GM18526 (cell line): ENCODE results near the gene HDAC1.

Source experiments
- POLR2A ChIP-seq: IDR thresholded peaks from 3 replicates; pipeline ENCODE4 v1.6.1; 2011; ENCODE audit not compliant: insufficient read length; ENCODE audit errors: extremely low read depth

HDAC1 gene

DNA sequence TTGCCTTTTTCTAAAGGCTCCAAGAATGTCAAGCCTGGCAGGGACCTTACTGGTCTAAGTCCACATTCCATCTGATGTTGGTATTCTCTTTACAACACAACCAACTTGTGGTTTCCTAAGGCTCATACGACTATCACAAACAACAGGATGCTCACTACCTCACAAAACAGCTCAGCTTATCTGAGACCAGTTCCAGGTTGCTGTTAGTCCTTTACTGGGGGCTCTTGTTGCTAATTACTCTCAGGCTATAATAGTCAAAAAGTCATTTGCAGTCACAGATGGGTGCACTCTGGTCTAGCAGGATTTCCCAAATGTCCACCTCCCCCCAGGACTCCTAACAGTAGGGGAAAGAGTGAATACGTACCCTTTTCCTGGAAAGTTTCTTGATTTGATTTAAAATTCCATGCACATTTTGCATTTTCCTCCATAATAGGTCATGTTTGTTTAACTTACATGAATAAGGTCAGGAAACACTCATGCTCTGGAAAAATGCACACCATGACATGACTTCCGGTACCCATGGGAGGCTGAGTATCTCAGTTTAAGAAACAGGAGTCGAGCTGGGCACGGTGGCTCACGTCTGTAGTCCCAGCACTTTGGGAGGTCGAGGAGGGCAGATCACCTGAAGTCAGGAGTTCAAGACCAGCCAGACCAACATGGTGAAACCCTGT, 24.8 kb upstream of the HDAC1 start:
- no peak for TF ChIP-seq POLR2A

DNA sequence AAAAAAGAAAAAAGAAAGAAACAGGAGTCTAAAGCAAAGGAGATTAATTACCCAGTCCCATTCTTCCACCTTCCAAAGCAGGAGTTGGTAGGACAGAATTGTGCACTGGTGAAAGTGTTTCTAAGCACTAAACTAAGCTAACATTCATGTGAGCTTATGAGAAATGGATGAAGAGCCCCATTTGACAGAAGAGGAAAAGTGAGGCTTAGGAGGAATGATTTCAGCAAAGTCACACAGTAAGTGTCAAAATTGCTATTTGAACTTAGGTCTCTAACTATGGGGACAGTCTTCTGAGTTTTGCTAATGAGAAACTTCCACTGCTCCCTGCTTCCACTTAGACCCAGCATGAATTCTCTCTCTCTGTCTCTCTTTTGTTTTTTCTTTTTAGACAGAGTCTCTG, 22.1 kb upstream of the HDAC1 start:
- no peak for TF ChIP-seq POLR2A

DNA sequence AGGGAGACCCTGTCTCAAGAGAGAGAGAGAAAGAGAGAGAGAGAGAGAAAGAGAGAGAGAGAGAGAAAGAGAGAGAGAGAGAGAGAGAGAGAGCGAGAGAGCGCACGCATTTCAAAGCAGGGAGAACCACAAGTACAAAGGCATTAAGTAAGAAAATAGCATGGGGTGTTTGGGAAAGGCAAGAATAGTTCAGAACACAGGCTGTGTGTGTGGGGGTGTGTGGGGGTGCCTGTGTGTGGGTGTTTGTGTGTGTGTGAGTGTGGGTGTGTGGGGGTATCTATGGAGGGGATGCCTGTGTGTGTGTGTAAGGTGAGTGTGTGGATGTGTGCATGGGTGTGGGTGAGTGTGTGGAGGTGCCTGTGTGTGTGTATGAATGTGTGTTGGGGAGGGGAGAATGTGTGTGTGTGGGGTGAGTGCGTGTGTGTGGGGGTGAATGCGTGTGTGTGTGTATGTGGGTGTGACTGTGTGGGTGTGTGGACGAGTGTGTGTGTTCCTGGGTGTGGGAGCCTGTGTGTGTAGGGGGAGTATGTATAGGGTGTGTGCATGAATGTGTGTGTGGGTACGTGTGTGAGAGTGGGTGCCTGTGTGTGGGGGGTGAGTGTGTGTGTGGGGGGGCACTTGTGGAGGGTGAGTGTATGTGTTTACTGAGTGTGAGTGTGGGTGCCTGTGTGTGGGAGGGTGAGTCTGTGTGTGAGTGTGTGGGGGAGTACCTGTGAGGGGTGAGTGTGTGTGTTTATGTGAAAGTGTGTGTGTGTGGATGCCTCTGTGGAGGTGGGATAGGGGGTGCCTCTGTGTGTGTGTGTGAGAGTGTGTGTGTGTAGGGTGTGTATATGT, 19.1 kb upstream of the HDAC1 start:
- TF ChIP-seq POLR2A, result no peak

DNA sequence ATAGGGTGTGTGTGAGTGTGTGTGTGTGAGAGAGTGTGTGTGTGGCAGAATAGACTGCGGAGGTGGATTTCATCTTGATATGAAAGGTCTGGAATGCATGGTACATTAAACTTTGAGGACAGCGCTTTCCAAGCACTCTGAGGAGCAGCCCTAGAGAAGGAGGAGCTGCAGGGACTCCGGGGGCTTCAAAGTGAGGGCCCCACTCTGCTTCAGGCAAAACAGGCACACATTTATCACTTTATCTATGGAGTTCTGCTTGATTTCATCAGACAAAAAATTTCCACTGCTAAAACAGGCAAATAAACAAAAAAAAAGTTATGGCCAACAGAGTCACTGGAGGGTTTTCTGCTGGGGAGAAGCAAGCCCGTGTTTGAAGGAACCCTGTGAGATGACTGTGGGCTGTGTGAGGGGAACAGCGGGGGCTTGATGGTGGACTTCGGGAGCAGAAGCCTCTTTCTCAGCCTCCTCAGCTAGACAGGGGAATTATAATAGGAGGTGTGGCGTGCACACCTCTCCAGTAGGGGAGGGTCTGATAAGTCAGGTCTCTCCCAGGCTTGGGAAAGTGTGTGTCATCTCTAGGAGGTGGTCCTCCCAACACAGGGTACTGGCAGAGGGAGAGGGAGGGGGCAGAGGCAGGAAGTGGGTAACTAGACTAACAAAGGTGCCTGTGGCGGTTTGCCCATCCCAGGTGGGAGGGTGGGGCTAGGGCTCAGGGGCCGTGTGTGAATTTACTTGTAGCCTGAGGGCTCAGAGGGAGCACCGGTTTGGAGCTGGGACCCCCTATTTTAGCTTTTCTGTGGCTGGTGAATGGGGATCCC, 18.3 kb upstream of the HDAC1 start:
- TF ChIP-seq POLR2A, result no peak

DNA sequence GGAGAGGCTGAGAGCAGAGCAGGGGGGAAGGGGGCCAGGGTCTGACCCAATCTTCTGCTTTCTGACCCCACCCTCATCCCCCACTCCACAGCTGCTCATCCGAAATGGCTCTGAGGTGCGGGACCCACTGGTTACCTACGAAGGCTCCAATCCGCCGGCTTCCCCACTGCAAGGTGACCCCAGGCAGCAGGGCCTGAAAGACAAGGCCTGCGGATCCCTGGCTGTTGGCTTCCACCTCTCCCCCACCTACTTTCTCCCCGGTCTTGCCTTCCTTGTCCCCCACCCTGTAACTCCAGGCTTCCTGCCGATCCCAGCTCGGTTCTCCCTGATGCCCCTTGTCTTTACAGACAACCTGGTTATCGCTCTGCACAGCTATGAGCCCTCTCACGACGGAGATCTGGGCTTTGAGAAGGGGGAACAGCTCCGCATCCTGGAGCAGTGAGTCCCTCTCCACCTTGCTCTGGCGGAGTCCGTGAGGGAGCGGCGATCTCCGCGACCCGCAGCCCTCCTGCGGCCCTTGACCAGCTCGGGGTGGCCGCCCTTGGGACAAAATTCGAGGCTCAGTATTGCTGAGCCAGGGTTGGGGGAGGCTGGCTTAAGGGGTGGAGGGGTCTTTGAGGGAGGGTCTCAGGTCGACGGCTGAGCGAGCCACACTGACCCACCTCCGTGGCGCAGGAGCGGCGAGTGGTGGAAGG, 17.1 kb upstream of the HDAC1 start:
- no peak for TF ChIP-seq POLR2A

DNA sequence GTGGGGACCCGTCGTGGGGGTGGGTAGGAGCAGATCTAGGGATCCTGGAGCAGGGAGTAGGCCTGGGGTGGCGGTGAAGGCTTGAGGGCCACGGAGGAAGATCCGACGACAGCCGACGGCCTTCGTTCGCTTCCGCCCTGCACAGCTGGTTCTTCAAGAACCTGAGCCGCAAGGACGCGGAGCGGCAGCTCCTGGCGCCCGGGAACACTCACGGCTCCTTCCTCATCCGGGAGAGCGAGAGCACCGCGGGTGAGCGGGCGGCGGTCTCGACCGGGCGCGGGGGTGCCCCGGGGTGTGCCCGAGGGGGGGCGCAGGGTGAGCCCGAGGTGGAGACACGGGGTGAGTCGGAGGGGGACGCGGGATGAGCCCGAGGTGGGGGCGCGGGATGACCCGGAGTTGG, 16.5 kb upstream of the HDAC1 start:
- no peak for TF ChIP-seq POLR2A

DNA sequence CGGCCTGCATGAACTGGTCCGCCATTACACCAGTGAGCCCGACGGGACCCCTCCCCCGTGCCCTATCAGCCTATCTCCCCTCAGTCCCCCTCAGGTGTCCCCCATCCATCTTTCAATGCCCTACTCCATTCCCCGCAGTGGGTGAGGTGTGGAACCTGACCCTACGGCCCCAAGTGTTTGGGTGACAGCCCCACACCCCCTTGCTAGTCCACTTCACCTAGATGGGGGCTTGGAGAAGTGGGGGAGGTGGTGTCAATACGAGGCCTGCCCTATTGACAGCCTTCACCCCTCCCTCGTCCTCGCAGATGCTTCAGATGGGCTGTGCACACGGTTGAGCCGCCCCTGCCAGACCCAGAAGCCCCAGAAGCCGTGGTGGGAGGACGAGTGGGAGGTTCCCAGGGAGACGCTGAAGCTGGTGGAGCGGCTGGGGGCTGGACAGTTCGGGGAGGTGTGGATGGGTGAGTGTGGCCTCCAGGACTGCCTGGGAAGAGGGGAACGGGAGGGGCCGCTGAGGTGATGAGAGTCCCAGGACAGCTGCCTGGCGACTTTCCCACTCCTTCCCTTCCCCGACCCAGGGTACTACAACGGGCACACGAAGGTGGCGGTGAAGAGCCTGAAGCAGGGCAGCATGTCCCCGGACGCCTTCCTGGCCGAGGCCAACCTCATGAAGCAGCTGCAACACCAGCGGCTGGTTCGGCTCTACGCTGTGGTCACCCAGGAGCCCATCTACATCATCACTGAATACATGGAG, 15.7 kb upstream of the HDAC1 start:
- no peak for TF ChIP-seq POLR2A

DNA sequence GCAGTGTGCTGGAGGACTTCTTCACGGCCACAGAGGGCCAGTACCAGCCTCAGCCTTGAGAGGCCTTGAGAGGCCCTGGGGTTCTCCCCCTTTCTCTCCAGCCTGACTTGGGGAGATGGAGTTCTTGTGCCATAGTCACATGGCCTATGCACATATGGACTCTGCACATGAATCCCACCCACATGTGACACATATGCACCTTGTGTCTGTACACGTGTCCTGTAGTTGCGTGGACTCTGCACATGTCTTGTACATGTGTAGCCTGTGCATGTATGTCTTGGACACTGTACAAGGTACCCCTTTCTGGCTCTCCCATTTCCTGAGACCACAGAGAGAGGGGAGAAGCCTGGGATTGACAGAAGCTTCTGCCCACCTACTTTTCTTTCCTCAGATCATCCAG, 6.2 kb upstream of the HDAC1 start:
- no peak for TF ChIP-seq POLR2A

DNA sequence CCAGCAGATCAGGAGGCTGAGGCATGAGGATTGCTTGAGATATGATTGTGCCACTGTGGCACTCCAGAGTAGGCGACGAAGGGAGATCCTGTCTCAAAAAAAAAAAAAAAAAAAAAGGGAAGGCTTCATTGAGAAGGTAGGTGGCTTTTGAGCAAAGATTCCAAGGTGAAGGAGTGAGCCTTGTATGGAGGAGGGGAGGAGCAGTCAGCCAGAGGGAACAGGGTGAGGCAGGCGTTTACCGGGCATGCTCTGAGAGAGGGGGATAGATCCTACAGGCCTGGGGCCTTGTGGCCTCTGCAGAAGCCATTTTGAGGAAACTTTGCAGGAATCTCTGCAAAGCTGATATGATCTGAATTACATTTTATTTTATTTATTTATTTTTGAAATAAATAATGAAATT, 5.1 kb upstream of the HDAC1 start:
- TF ChIP-seq POLR2A, result no peak

DNA sequence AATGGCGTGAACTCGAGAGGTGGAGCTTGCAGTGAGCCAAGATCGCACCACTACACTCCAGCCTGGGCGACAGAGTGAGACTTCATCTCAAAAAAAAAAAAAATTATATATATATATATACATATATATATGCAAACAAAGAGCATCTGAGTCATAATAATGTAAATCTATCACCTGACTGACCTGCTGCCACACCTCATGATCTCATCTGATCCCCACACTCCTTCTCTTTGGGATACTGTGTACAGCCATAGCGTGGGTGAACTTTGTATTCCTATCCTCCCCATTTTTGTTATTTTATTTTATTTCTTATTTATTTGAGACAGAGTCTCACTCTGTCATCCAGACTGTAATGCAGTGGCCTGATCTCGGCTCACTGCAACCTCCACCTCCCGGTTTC, 2.6 kb upstream of the HDAC1 start:
- no peak for TF ChIP-seq POLR2A

DNA sequence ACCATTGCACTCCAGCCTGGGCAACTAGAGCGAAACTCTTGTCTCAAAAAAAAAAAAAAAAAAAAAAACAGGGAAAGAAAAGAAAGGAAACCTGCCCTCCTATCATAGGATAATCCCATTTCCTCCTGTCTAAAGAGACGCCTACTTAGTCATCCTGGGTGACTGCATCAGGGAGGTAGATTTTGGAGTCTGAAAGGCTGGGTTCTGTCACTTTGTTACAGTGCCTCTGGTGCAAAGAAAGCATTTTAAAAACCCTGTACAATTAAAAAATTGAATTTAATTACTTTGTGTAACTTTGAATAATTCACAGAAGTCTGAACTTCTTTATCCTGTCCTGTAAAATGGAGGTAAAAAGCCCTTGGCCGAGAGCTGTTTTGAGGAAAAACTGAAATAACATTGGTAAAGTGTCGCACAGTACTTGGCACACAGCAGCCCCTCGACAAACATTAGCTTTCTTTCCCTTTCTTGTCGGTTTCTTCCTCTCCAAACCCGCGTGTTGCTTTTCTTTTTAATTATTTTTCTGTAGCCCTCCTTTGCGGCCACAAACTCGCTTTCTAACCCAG, 657 bp upstream of the HDAC1 start:
- TF ChIP-seq POLR2A, result no peak

DNA sequence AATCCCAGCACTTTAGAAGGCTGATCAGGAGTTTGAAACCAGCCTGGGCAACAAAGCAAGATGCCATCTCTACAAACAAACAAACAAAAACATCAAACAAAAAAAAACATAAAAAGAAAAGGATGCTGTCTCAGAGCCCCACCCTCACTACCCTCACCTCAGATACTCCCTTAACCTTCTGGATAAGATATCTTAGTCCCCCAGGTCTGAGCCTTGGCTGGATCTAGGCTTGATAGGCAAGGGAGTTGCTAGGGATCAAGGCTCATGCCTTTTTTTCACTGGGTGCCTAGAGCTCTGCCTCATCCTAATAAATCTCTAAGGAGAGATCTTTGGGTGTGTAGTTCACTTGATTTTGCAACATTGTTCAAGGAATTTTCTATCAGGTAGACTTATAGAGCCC, 7.4 kb downstream of the HDAC1 start:
- TF ChIP-seq POLR2A, result no peak

DNA sequence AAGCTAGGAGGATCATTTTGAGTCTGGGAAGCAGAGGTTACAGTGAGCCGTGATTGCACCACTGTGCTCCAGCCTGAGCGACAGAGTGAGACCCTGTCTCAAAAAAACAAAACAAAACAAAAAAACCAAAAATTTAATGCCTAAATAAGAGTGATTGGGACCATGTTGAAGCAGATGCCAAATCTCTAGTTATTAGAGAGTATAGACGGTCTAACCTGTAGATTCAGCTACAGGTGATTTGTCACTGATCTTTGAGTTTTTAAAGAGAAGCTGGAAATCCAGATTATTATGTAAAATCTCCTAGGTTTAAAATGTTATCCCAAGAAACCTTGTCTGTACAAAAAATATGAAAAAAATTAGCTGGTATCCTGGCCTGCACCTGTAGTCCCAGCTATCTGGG, 11.5 kb downstream of the HDAC1 start:
- no peak for TF ChIP-seq POLR2A

DNA sequence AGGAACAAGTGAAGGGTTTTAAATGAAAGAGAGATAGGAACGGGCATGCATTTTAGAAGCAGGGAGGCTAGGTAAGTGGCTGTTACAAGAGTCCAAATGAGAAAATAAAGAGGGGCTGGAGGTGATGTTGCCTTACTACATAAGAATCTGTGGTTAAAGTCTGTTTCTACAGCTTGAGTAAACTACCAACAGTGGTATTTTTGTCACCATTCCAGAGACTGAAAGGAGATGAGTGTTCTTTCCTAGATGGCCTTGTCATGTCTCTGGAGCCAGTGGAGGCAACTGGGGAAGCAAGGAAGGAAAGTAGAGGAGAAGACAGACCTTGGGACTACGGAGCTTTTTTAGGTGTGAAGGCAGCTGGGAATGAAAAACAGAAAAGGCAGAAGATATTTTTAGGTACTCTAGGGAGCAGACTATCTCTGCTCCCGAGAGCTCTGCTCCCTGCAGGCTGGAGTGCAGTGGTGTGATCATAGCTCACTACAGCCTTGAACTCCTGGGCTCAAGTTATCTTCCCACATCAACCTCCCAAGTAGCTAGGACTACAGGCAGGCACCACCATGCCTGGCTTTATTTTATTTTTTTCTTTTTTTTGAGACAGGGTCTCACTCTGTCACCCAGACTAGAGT, 12.2 kb downstream of the HDAC1 start:
- TF ChIP-seq POLR2A, result no peak
